Measurements from ENCODE around the gene ETF1.
A peak's percentile ranks its signal among the peaks of the same experiment; 100 is the strongest.

Gene ETF1

GRCh38 chr5:138503487-138504270 is 39.4 kb downstream of the ETF1 start:
- Histone ChIP-seq H3K4me1 (ENCODE audit: control insufficient read depth in 1 of 2, insufficient read depth in 1 of 2, low read depth in 1 of 2, low read length in 1 of 2) (peaks cover 0 to 4% of the 10 kb centered on the region in 2 experiments), H3K27ac (no peak overlapping the region), H3K9me3 (no peaks in the 10 kb centered on the region), H3K36me3 (peaks cover 32% of the 10 kb centered on the region), H3K4me3 (ENCODE audit: low read depth in 1 of 2, low read length in 1 of 2) (no peak overlapping the region), H3K27me3 (no peaks in the 10 kb centered on the region)
- TF ChIP-seq CTCF (IDR thresholded peaks at IDR 0.05), result peak; percentile 82

GRCh38 chr5:138502521-138502920 is 40.5 kb downstream of the ETF1 start:
- no peak for TF ChIP-seq CTCF (IDR thresholded peaks at IDR 0.05)
- Histone ChIP-seq H3K4me3 (ENCODE audit: low read depth in 1 of 2, low read length in 1 of 2) (no peak overlapping the region), H3K9me3 (no peaks in the 10 kb centered on the region), H3K4me1 (ENCODE audit: control insufficient read depth in 1 of 2, insufficient read depth in 1 of 2, low read depth in 1 of 2, low read length in 1 of 2) (peaks cover 0 to 2% of the 10 kb centered on the region in 2 experiments), H3K27ac (no peak overlapping the region), H3K27me3 (no peaks in the 10 kb centered on the region), H3K36me3 (peaks cover 21% of the 10 kb centered on the region)

GRCh38 chr5:138502121-138502520 is 40.9 kb downstream of the ETF1 start:
- no peaks in the 10 kb centered on the region for H3K9me3 ChIP-seq
- H3K27me3 ChIP-seq, result no peaks in the 10 kb centered on the region
- H3K36me3 ChIP-seq, result peaks cover 17% of the 10 kb centered on the region
- TF ChIP-seq CTCF (IDR thresholded peaks at IDR 0.05), result no peak
- no peak overlapping the region for H3K27ac ChIP-seq
- H3K4me3 ChIP-seq (ENCODE audit: low read depth in 1 of 2, low read length in 1 of 2), result no peak overlapping the region
- no peaks in the 10 kb centered on the region for H3K4me1 ChIP-seq (ENCODE audit: control insufficient read depth in 1 of 2, insufficient read depth in 1 of 2, low read depth in 1 of 2, low read length in 1 of 2)

GRCh38 chr5:138498376-138498775 is 44.7 kb downstream of the ETF1 start:
- Histone ChIP-seq H3K27ac (no peak overlapping the region), H3K4me1 (ENCODE audit: control insufficient read depth in 1 of 2, insufficient read depth in 1 of 2, low read depth in 1 of 2, low read length in 1 of 2) (no peaks in the 10 kb centered on the region), H3K4me3 (ENCODE audit: low read depth in 1 of 2, low read length in 1 of 2) (no peak overlapping the region), H3K27me3 (peaks cover 7% of the 10 kb centered on the region), H3K9me3 (no peaks in the 10 kb centered on the region), H3K36me3 (no peaks in the 10 kb centered on the region)
- TF ChIP-seq CTCF (IDR thresholded peaks at IDR 0.05), result no peak

GRCh38 chr5:138495351-138495750 is 47.7 kb downstream of the ETF1 start:
- Histone ChIP-seq H3K4me1 (ENCODE audit: control insufficient read depth in 1 of 2, insufficient read depth in 1 of 2, low read depth in 1 of 2, low read length in 1 of 2) (peaks cover 12 to 16% of the 10 kb centered on the region in 2 experiments), H3K4me3 (ENCODE audit: low read depth in 1 of 2, low read length in 1 of 2) (no peak overlapping the region), H3K36me3 (no peaks in the 10 kb centered on the region), H3K27me3 (peaks cover 32% of the 10 kb centered on the region), H3K27ac (no peak overlapping the region), H3K9me3 (no peaks in the 10 kb centered on the region)
- TF ChIP-seq CTCF (IDR thresholded peaks at IDR 0.05), result no peak

Measured in neutrophil (primary cell).